HCT116 (cell line): Measurements from ENCODE around the gene EFR3B.

Experiments used
- CTCF ChIP-seq, 3 experiments: fragments of 200-600 bp in 1 of 3; sonication (generic) in 1 of 3; IDR thresholded peaks in 2 of 3; conservative IDR thresholded peaks in 1 of 3; 2 replicates each; pipeline ENCODE4 v1.5.1; 2012 to 2017; ENCODE audit warnings: low read depth in 2 of 3, low read length in 2 of 3, antibody characterized with exemption in 1 of 3, borderline replicate concordance in 1 of 3, control low read depth in 1 of 3, mild to moderate bottlenecking in 1 of 3, mixed read lengths in 1 of 3, mixed run types in 1 of 3, moderate library complexity in 1 of 3; ENCODE audit not compliant: insufficient read depth in 1 of 3
- EGR1 ChIP-seq: IDR thresholded peaks from 2 replicates; pipeline ENCODE4 v1.6.1; 2012; ENCODE audit warnings: low read depth
- EZH2 ChIP-seq: fragments of 200-600 bp; sonication (generic); IDR thresholded peaks from 2 replicates; pipeline ENCODE4 v1.6.1; 2017; ENCODE audit warnings: antibody characterized with exemption, mixed run types
- EZH2phosphoT487 ChIP-seq: fragments of 200-600 bp; IDR thresholded peaks from 2 replicates; pipeline ENCODE4 v1.6.1; 2018; ENCODE audit warnings: antibody characterized with exemption, borderline replicate concordance
- MAX ChIP-seq: IDR thresholded peaks from 2 replicates; pipeline ENCODE4 v1.6.1; 2012
- POLR2AphosphoS5 ChIP-seq: IDR thresholded peaks from 2 replicates; pipeline ENCODE4 v1.6.1; 2011; ENCODE audit warnings: mild to moderate bottlenecking, low read depth, low read length, moderate library complexity
- ZBTB33 ChIP-seq: IDR thresholded peaks from 2 replicates; pipeline ENCODE4 v1.6.1; 2011; ENCODE audit warnings: mild to moderate bottlenecking, low read length, moderate library complexity; ENCODE audit not compliant: insufficient replicate concordance; ENCODE audit errors: extremely low read depth
- ZNF274 ChIP-seq: fragments of 200-500 bp; sonication (Bioruptor generic); IDR thresholded peaks from 2 replicates; pipeline ENCODE4 v1.6.1; 2014; ENCODE audit warnings: mild to moderate bottlenecking, low read depth, low read length, inconsistent platforms

- TF ChIP-seq ZNF274 = no peak
- TF ChIP-seq CTCF (IDR thresholded peaks at IDR 0.05 in 2 of 3, conservative IDR thresholded peaks at IDR 0.05 in 1 of 3; ENCODE audit: borderline replicate concordance in 1 of 3, insufficient read depth in 1 of 3, low read depth in 2 of 3, low read length in 2 of 3) = no peak
- TF ChIP-seq ZBTB33 = no peak
- no peak for TF ChIP-seq POLR2AphosphoS5
- TF ChIP-seq EZH2phosphoT487 = no peak
- TF ChIP-seq EZH2 = no peak
- TF ChIP-seq MAX = no peak
- TF ChIP-seq EGR1 = no peak
These were observed 57.0 kb downstream of the EFR3B start for GRCh38 chr2:25098670-25099486.
